Liver (tissue), 3 donors: ENCODE data around the gene TMCO1.

Experiments used
- JUND ChIP-seq, 2 donors: IDR thresholded peaks; 2 replicates each; pipeline ENCODE4 v1.6.1; 2016; ENCODE audit warnings: antibody characterized with exemption in 2 of 2
- TAF1 ChIP-seq: conservative IDR thresholded peaks from 2 replicates; pipeline ENCODE4 v1.6.1; 2016; ENCODE audit warnings: antibody characterized with exemption, mild to moderate bottlenecking
- YY1 ChIP-seq: IDR thresholded peaks from 2 replicates; pipeline ENCODE4 v1.6.1; 2016; ENCODE audit warnings: antibody characterized with exemption, mild to moderate bottlenecking
- TF ChIP-seq, protein P1 (sequence below): fragments of 150-350 bp; IDR thresholded peaks from 2 replicates; pipeline ENCODE4 v1.5.1; 2017; ENCODE audit warnings: improper control_type of control experiment, low read depth, low read length; ENCODE audit not compliant: missing input control
- TF ChIP-seq, protein P2 (sequence below): IDR thresholded peaks from 2 replicates; pipeline ENCODE4 v1.6.1; 2016; ENCODE audit warnings: antibody characterized with exemption, mild to moderate bottlenecking
- TF ChIP-seq, protein P3 (sequence below): IDR thresholded peaks from 2 replicates; pipeline ENCODE4 v1.6.1; 2016; ENCODE audit warnings: antibody characterized with exemption
- TF ChIP-seq, protein P4 (sequence below): IDR thresholded peaks from 2 replicates; pipeline ENCODE4 v1.6.1; 2016; ENCODE audit warnings: antibody characterized with exemption
- donor health status: healthy.
- donor health status: healthy.

DNA sequence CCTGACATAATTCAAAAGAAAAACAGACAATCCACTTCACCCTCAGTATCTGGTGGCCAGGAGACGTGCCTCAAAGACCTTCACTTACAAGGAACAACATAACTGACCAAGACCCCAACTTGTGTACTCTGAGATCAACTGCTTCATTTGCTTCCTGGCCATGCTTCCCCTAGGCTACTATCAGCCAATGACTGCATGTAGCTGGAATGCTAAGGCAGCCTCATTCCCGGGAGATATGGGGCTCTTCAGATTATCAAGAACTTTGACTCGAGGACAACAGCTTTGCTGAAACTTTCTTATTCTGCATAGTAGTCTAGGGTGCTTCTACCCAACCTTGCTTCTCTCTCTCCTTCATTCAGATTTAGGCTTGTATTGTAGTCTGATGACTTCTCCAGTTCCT, 47.1 kb upstream of the TMCO1 start:
- TF ChIP-seq JUND (IDR thresholded peaks at IDR 0.05) (no peak), TAF1 (no peak), YY1 (no peak)
- TF ChIP-seq, protein P1, sequence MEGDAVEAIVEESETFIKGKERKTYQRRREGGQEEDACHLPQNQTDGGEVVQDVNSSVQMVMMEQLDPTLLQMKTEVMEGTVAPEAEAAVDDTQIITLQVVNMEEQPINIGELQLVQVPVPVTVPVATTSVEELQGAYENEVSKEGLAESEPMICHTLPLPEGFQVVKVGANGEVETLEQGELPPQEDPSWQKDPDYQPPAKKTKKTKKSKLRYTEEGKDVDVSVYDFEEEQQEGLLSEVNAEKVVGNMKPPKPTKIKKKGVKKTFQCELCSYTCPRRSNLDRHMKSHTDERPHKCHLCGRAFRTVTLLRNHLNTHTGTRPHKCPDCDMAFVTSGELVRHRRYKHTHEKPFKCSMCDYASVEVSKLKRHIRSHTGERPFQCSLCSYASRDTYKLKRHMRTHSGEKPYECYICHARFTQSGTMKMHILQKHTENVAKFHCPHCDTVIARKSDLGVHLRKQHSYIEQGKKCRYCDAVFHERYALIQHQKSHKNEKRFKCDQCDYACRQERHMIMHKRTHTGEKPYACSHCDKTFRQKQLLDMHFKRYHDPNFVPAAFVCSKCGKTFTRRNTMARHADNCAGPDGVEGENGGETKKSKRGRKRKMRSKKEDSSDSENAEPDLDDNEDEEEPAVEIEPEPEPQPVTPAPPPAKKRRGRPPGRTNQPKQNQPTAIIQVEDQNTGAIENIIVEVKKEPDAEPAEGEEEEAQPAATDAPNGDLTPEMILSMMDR, result no peak
- TF ChIP-seq, protein P2, sequence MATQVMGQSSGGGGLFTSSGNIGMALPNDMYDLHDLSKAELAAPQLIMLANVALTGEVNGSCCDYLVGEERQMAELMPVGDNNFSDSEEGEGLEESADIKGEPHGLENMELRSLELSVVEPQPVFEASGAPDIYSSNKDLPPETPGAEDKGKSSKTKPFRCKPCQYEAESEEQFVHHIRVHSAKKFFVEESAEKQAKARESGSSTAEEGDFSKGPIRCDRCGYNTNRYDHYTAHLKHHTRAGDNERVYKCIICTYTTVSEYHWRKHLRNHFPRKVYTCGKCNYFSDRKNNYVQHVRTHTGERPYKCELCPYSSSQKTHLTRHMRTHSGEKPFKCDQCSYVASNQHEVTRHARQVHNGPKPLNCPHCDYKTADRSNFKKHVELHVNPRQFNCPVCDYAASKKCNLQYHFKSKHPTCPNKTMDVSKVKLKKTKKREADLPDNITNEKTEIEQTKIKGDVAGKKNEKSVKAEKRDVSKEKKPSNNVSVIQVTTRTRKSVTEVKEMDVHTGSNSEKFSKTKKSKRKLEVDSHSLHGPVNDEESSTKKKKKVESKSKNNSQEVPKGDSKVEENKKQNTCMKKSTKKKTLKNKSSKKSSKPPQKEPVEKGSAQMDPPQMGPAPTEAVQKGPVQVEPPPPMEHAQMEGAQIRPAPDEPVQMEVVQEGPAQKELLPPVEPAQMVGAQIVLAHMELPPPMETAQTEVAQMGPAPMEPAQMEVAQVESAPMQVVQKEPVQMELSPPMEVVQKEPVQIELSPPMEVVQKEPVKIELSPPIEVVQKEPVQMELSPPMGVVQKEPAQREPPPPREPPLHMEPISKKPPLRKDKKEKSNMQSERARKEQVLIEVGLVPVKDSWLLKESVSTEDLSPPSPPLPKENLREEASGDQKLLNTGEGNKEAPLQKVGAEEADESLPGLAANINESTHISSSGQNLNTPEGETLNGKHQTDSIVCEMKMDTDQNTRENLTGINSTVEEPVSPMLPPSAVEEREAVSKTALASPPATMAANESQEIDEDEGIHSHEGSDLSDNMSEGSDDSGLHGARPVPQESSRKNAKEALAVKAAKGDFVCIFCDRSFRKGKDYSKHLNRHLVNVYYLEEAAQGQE, result no peak
- TF ChIP-seq, protein P3, sequence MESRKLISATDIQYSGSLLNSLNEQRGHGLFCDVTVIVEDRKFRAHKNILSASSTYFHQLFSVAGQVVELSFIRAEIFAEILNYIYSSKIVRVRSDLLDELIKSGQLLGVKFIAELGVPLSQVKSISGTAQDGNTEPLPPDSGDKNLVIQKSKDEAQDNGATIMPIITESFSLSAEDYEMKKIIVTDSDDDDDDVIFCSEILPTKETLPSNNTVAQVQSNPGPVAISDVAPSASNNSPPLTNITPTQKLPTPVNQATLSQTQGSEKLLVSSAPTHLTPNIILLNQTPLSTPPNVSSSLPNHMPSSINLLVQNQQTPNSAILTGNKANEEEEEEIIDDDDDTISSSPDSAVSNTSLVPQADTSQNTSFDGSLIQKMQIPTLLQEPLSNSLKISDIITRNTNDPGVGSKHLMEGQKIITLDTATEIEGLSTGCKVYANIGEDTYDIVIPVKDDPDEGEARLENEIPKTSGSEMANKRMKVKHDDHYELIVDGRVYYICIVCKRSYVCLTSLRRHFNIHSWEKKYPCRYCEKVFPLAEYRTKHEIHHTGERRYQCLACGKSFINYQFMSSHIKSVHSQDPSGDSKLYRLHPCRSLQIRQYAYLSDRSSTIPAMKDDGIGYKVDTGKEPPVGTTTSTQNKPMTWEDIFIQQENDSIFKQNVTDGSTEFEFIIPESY, result no peak
- TF ChIP-seq, protein P4, sequence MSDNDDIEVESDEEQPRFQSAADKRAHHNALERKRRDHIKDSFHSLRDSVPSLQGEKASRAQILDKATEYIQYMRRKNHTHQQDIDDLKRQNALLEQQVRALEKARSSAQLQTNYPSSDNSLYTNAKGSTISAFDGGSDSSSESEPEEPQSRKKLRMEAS, result no peak
